ENCODE measurements around the gene KRT6B.
"Not testable (repeated sequence)": the region's sequence is repeated elsewhere in the genome, so short reads cannot be mapped to it uniquely, and the experiment has no call there.

KRT6B gene

DNA sequence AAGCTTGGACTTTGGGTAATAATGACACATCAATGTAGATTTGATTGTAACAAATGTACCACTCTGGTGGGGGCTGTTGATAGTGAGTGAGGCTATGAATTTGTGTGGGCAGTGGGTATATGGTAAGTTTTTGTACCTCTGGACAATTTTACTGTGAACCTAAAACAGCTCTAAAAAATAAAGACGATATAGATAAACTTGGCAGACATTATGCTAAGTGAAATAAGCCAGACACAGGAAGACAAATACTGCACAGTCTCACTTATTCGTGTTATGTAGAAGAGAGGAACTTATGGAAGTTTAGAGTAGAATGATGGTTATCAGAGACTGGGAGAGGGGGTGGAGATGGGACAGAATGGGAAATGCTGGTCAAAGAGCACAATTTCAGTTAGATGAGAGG lies 13.0 kb upstream of the KRT6B start:
- DNase-seq = no peak

DNA sequence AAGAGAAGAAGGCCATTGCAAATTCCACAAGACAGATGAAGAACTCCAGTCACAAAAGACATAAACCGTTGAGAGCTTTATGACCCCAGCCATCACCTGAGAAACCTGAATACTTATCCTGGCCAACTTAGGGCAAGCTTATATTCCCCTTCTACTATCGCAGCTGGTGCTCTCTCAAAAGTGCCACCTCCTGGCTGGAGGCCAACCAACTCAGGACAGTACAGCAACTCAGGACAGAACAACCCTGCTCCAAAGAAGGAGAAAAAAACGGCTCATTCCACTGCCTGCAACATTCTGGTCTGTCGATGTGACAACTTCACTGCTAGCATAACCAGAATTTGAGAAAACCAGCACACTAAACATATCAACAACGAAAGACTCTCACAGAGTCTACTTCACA lies 9.7 kb upstream of the KRT6B start:
- DNase-seq = no peak

DNA sequence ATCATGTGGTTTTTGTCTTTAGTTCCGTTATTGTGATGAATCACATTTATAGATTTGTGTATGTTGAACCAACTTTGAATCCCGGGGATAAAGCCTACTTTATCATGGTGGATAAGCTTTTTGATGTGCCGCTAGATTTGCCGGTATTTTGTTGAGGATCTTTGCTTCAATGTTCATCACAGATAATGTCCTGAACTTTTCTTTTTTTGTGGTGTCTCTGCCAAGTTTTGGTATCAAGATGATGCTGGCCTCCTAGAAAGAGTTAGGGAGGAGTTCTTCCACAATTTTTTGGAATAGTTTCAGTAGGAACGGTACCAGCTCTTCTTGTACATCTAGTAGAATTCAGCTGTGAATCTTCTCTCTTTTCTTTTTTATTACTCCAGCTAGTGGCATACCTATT lies 6.9 kb upstream of the KRT6B start:
- DNase-seq = no peak

DNA sequence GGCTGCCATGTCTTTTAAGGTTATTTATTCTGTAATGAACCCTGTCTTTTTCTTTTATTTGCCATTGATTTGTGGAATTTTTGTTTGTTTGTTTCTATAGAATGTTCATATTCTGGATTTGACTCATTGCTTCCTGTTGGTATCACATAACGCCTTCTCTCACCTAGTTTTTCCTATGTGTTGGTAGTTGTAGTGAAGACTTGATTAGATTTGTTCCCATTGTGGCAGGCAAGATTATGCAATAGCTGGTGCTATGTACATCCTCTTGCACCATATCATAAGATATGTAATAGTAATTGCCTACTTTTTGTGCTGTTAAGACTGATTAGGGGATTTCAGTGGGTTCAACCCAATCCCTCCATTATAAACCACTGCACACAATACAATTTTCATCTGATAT lies 3.9 kb upstream of the KRT6B start:
- no peak for DNase-seq

DNA sequence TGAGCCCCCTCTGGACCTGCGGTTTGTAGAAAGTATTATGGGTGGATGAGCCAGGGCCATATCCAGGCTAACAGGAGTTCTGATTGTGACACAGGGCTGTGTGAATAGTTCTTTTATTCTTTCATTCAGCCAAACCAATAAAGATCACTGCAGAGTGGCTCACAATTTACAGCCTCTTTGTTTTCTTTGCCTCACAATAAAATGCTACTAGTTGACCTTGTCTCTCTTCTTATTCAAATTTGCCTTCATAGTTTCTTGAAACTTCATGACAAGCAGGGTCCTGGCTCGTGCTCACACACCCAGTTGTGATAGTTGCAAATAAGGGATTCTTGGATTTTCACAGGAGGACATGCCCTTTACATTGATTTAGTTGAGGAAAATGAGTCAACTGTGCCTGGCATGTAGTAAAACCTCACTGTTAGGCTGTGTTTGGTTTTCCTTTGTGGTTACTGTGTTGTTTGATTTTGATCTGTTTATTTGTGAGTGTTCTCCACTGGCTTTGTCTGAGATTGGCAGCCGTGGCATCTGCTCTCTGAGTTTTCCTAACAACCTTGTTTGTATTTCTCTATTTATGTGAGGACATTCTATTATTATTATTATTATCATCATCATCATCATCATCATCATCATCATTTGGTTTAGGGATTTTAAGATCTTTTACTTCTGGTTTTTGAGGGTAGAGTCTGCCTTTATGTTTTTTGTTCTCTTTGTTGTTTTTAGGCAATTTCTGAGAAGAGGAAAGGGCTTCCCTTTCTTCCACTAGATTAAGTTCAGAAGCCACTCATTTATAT lies 2.7 kb upstream of the KRT6B start:
- no peak for DNase-seq

DNA sequence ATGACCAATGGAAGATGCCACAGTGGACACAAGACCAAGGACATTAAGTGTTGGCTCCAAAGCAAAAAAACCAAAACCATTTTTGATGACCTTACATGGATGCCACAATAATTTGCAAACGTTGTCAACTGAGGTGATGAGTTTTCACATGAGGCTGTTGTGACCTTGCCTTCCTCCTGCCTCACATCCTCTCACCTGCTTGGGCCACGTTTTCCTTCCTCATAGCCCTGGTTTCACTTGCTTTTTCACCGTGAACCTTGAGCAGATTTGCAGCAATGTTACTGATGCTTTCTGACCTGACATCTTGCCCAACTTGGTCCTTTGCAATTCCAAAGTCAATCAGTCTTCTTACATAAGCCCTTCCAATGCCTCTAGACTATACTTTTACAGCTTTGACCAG lies 3.7 kb downstream of the KRT6B start:
- DNase-seq = no peak

DNA sequence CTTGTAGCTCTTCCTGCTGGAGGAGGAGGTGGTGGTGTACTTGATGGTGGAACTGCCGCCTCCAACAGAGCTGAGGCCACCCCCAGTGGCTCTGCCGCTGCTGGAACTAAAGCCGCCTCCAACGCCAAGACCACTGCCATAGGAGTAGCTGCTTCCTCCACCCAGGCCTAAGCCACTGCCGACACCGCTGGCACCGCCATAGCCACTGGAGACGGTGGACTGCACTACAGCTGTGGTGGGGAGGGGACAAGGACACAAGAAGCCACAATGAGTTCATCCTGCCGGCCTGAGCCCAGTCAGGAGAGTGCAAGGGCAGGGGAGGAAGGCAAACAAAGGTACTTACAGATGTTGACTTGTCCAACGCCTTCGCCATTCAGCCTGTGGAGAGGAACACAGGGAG lies 4.8 kb downstream of the KRT6B start:
- not testable (repeated sequence) for DNase-seq

DNA sequence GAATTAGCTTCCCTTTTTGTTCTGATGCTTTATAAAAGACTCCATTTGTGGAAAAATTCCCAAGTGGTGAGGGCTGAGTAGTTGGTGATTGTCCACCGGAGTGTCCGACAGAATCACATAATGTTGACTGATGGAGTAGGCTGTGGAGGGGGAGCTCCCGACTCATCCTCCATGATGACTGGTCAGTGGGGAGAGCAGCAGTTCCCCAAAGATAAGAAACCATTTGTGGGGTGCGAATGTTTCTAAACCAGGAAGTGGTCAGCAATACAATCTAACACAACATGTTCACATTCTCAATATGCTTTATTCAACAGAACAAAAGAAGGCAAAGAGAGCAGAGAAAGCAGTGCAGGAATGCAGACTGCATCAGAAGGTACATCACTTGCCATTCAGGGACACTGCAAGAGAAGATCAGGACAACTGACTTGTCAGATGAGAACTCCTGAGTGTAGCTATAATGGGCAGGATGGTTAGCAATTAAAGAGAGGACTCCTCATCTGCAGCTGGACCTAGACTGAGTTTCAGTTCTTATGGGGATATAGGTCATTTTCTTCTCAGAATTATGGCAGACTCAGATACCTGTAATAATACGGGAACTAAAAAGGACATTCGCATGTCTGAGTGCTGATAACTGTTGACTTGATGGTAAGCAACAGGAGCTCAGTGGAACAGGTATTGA lies 5.4 kb downstream of the KRT6B start:
- DNase-seq = peak; percentile 3

DNA sequence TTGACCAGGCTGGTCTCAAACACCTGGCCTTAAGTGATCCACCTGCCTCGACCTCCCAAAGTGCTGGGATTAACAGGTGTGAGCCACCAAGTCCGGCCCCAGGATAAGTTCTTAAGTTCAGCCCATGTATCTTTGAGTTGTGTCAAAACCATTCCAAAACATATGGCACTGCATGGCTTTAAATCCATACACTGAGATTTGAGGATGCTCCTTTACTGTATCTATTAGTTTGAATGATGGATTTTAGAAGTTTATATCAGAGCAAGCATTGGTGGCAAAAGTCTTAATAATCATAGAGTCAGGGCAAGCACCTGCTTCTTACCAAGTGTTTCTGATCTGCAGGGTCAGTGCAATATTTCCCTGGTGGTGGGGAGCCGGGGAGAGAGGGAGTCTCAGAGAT lies 6.1 kb downstream of the KRT6B start:
- no peak for DNase-seq

DNA sequence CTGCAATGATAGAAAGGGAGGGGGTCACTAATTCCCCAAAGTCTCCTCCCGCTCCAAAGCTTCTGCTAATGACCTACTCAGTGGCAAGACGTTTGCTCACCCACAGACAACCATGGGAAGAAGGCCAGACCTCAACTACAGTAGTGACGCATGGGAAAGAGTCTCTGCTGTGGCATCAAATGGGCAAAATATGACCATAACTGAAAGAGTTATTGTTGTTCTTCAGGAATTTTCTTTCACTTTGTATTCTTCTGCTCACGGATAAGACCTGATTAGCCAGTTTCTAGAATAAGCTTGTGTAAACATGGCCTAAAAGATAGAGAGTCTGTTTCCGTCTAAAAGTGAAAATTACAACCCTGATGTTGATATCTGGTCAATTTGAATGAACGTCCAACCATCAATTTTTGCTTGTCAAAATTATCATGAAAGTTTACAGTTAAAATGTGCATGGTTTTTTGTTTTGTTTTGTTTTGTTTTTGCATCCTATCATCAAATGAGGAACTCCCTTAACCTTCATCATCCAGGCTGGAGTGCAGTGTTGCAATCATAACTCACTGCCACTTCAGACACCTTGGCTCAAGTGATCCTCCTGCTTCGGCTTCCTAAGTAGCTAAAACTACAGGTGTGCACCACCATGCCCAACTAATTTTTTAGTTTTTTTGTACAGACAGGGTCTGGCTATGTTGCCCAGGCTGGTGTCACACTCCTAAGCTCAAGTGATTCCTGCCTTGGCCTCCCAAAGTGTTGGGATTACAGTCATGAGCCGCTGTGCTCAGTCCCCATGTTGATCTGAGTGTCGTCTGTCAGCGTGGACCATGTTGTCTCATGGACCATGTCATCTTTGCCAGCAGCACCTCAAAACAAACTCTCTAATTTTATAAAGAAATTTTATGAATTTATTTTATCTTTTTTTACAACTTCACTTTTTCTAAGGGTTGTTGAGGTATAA lies 7.0 kb downstream of the KRT6B start:
- no peak for DNase-seq

DNA sequence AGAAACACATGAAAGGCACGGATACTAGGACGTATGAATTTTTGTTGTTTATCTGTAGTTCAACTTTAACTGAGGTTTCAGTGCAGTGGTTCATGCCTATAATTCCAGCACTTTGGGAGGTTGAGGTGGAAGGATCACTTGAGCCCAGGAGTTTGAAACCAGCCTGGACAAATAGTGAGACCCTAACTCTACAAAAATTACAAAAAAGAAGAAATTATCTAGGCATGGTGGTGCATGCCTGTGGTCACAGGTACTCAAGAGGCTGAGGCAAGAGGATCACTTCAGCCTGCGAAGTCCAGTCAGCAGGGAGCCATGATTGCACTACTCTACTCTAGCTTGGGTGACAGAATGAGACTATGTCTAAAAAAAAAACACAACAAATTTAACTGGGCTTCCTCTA lies 8.0 kb downstream of the KRT6B start:
- DNase-seq = no peak

DNA sequence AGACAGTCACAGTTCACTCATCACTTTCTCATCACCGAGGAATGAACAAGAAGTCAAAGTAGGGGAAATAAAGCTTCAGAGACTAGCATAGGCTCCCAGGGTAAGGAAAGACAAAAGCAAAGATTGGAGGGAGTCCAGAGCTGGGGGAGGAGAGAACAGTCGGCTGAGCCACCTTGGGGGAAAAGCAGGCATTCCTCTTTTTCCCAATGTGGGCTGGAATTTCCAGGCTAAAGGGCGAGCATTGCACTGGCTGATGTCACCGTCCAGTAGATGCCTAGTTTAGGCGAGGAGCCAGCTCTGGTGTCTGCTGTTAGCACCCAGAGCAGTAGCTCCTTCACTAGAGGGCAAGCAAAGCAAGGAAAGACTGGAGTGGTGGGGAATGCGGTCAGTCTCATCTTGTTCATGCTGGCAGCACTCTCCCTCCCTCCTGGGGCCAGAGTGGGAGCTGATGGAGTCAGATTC lies 9.3 kb downstream of the KRT6B start:
- no peak for DNase-seq

DNA sequence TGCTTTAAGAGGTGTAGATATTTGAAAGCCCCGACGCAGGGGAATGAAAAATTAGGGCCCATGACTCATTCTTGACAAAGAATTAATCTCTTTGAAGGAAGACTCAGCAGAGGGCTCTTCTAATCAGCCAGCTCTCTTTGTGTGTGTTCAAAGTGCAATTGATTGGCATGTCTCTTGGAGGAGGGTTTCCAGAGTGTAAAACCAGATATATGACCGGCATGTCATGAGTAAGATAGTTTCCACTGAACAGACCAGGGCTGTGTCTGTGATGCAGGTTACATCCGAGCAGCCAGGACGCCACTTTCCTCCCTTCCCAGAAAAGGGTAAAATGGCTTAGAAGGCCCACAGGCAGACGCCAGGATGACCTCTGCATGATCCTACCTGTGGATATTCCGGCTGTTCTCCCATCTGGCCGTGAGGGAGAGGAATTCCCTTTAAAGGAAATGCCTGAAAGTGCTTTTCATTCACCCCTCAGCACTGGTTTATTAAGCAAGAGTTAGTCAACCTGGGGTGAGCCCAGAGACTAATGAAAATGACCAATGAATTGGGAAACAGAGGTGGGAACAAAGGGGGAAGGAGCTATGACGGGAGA lies 10.5 kb downstream of the KRT6B start:
- no peak for DNase-seq

DNA sequence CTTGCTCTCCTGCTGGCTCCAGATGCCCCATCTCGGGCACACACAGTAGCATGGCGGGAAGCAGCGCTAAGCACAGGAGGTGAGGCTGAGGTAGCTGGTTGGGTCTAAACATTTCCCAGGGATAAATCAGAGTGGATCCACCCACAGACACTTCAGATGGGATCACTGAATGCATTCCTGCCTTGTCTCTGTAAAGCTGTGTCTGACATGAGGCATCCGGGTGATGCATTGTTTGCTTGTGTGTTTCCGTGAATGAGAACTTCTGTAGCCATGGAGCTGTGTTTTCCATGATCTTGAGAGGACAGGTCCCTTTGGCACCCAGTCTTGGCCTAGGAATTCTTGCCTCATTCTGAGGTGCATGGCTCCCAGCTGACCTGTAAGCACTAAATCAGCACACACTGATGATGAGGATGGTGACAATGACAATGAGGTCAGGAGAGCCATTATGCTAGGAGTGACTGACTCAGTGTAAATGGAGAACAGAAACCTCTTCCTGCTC lies 11.1 kb downstream of the KRT6B start:
- no peak for DNase-seq

DNA sequence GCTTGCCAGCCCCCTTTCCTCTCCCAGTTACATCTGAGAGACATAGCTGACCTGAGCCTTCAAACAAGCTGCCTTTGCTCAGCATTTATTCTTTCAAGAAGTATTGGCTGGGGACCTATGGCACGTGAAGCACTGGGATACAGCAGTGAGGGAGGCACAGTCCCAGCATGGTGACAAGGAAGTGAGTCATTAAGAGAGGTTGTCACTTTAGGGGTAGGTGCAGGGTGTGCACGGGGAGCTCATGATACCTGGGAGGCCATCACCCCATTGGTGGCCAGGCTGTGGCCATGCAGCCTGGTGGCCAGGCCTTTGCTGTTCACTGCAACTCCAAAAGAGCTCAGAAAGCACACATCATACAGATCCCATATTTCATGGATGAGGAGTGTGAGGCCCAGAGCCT lies 12.1 kb downstream of the KRT6B start:
- DNase-seq = no peak

DNA sequence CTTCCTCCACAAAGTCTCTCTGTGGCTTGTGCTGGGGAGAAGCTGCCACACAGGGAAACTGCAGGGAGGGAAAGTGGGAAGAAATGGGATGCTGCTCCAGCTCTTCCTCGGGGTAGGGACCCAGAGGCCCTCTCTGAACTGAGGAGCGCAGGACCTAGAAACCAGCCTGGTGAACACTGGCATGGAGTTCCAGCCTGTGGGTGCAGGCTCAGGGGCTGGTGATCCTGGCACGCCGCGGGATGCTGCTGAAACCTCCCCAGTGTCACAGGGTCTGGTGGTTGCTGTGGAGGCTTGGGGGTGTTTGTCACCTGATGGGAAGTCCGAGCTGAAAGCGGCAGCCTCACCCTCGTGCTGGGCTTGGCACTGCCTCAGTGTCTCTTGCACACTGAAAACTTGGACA lies 12.5 kb downstream of the KRT6B start:
- DNase-seq = no peak

DNA sequence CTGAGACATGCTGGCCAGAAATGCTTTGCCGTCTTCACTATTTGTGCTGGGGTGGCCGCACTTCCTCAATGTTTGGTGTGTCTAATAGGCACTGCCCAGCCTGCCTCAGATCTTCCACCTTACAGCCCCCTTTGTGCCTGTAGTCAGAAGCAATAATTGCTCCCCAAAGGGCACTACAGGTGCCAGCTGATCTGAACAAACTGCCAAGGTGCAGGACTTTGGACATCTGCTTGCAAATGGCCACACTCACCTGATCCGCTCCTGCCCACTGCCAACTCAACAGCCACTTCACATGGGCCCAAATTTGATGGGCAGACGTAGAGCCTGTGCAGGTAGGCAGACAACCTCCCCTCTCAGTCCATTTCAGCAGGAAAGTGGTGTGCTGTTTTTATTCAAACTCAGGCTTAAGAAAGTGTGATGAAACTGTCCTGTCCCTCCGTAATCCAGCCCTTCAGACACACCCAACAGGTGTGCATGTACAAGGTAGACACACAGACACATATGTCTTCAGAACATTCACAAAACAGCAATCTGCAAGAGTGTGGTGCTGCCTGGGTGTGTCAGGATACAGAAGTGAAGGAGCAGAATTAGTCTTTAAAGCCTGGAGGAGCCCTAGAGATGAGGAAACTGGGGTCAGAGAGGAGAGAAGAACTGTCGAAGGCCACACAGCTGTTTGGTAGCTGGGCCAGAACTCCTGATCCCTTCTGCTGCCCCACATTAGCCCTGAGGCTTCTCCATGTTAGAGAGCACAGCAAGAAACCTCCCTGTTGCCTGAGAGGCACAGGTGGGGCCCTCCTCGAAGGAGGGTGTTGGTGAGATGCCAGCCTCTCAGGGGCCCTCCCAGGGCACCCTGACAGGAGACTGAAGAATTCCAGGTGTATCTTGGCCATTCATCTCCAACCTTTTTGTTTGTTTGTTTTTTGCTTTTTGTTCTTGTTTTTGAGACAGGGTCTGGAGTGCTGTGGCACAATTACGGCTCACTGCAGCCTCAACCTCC lies 13.3 kb downstream of the KRT6B start:
- DNase-seq = no peak

DNA sequence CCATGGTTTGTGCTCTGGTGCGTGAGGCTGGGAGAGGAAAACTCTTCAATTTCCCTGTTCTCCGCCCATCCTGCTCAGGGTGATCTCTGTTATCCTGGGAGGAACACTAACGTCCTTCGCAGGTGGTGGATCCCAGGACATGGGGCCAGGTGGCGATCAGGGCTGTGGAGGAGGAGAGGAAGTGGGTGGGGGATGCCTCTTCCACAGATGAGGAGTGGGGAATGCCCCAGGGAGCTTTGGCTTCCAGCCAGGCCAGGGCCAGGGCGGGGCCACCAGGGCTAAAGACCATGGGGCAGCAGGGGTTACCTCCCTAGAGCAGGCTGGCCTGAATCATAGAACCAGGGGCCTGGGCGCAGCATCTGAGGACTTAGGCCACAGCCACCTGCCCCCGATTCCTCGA lies 14.4 kb downstream of the KRT6B start:
- no peak for DNase-seq

DNA sequence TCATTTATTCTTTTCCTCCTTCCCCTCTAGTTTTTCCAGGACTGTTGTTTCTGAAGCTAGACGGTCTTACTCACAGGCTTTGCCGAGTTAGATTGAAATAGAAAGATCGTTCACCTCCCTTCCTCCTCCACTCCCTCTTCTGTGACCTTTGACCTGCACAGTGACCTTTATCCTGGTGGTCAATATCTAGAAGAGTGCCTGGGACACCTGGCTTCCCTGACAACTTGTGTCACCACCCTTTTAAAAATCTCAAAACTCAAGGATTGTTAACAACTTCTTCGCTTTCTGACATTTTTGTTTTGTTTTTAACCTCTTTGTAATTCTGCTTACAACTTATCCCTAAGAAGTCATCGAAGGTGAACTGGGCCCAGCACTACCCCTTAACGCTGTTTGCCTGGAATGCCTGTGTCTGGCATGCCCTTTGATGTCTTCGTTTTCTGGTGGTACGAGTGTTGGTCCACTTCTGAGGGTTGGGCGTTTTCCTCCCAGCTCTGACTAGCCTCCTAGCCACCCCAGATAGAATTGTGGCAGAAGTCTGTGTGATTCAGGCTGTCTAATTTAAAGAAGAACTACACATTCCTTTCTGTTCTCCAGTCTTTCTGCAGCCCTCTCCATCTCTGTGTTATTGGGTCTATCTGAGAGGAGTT lies 15.0 kb downstream of the KRT6B start:
- DNase-seq = no peak

DNA sequence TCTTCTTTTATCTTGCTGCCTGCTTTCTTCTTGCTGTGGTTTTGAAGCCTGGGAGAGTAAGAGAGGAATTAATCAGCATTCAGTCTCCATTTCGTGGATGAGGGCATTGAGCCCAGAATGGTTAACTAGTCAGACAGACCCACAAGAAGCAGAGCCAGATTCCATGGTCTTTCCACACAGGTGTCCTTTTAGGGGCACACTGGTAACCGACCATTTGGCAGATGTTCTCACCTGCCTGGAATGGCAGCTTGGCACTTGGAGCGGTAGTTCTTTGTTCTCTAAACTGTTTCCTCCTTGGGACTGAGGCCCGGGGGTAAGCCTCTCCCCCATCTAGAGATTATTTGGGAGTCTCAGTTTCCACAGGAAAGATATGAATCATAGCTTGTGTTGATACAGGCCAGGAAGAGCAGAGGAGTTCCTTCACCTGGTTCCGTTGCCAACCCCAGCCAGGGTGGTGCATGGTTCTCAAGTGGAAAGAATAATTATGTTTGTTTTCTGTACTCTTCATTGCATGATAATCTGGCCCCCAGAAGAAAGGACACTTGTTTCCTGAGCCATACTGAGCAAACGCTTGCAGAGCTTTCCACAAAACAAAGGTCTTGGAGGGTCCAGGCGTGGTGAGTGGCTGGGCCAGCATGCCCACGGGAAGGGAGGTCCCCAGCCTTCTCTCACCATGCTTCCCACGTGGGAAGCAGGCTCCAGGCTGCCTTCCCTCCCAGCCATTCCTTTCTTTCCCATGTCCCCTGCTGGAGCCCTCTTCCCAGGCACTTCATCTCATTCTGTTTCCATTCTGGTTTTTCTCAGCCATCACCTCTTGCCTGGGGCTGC lies 15.7 kb downstream of the KRT6B start:
- DNase-seq = no peak
